IPS-18a (cell line): Measurements from ENCODE around the gene BTG1.

ENCODE experiments used
- H3K27ac ChIP-seq: one replicate; pipeline ENCODE4 v1.5.1; 2013; ENCODE audit warnings: low read length
- H3K27me3 ChIP-seq: one replicate; pipeline ENCODE4 v1.6.1; 2013; ENCODE audit warnings: mild to moderate bottlenecking, low read length; ENCODE audit not compliant: control insufficient read depth, insufficient read depth
- H3K36me3 ChIP-seq: one replicate; pipeline ENCODE4 v1.6.1; 2013; ENCODE audit warnings: low read depth, low read length; ENCODE audit not compliant: control insufficient read depth
- H3K4me1 ChIP-seq: one replicate; pipeline ENCODE4 v1.6.1; 2013; ENCODE audit warnings: low read depth, low read length; ENCODE audit not compliant: control insufficient read depth
- H3K4me3 ChIP-seq: one replicate; pipeline ENCODE4 v1.5.1; 2013; ENCODE audit warnings: low read length
- H3K9ac ChIP-seq: one replicate; pipeline ENCODE4 v1.6.1; 2013; ENCODE audit warnings: mild to moderate bottlenecking, low read length, moderate library complexity
- H3K9me3 ChIP-seq: one replicate; pipeline ENCODE4 v1.6.1; 2013; ENCODE audit warnings: low read depth, low read length; ENCODE audit not compliant: control insufficient read depth

Gene BTG1

GRCh38 chr12:92145731-92146496 is at the start of gene BTG1:
TSS of gene BTG1 (minus strand) at chr12:92145846. CDS start at chr12:92145535, 311 bp downstream.
- Histone ChIP-seq H3K27me3 (no peaks in the 10 kb centered on the region), H3K4me1 (peaks cover 30% of the 10 kb centered on the region), H3K9me3 (no peaks in the 10 kb centered on the region), H3K27ac (no peak within 1 kb of the TSS), H3K36me3 (peaks cover 18% of the 10 kb centered on the region), H3K4me3 (peak within 1 kb of the TSS; percentile 82), H3K9ac (peak within 1 kb of the TSS; percentile 81)

- Histone ChIP-seq H3K4me3 (no peak overlapping the region), H3K27me3 (no peaks in the 10 kb centered on the region), H3K36me3 (no peaks in the 10 kb centered on the region), H3K27ac (no peak overlapping the region), H3K9ac (no peak overlapping the region), H3K4me1 (no peaks in the 10 kb centered on the region), H3K9me3 (no peaks in the 10 kb centered on the region)
Measured at GRCh38 chr12:92194561-92194960, 48.9 kb upstream of the BTG1 start.

GRCh38 chr12:92193846-92194245 is 48.2 kb upstream of the BTG1 start:
- Histone ChIP-seq H3K27ac (no peak overlapping the region), H3K9ac (no peak overlapping the region), H3K36me3 (no peaks in the 10 kb centered on the region)

GRCh38 chr12:92193063-92193462 is 47.4 kb upstream of the BTG1 start:
- H3K27ac ChIP-seq: no peak overlapping the region
- H3K36me3 ChIP-seq: no peaks in the 10 kb centered on the region
- no peaks in the 10 kb centered on the region for H3K4me1 ChIP-seq

More at GRCh38 chr12:92193846-92194245, 48.2 kb upstream of the BTG1 start:
- H3K9me3 ChIP-seq: no peaks in the 10 kb centered on the region
- H3K27me3 ChIP-seq: no peaks in the 10 kb centered on the region
- H3K4me1 ChIP-seq: no peaks in the 10 kb centered on the region
- H3K4me3 ChIP-seq: no peak overlapping the region

GRCh38 chr12:92192360-92192759 is 46.7 kb upstream of the BTG1 start:
- Histone ChIP-seq H3K27ac (no peak overlapping the region), H3K9ac (no peak overlapping the region), H3K9me3 (no peaks in the 10 kb centered on the region), H3K4me3 (no peak overlapping the region), H3K4me1 (no peaks in the 10 kb centered on the region), H3K36me3 (no peaks in the 10 kb centered on the region), H3K27me3 (no peaks in the 10 kb centered on the region)

More at GRCh38 chr12:92193063-92193462, 47.4 kb upstream of the BTG1 start:
- H3K9me3 ChIP-seq: no peaks in the 10 kb centered on the region
- H3K27me3 ChIP-seq: no peaks in the 10 kb centered on the region
- no peak overlapping the region for H3K9ac ChIP-seq
- H3K4me3 ChIP-seq: no peak overlapping the region

GRCh38 chr12:92191061-92191460 is 45.4 kb upstream of the BTG1 start:
- Histone ChIP-seq H3K9ac (no peak overlapping the region), H3K4me3 (no peak overlapping the region), H3K27ac (no peak overlapping the region)

GRCh38 chr12:92188517-92189188 is 43.0 kb upstream of the BTG1 start:
- Histone ChIP-seq H3K9ac (no peak overlapping the region), H3K27ac (no peak overlapping the region), H3K4me3 (no peak overlapping the region), H3K27me3 (no peaks in the 10 kb centered on the region), H3K4me1 (no peaks in the 10 kb centered on the region), H3K9me3 (no peaks in the 10 kb centered on the region), H3K36me3 (no peaks in the 10 kb centered on the region)

More at GRCh38 chr12:92191061-92191460, 45.4 kb upstream of the BTG1 start:
- no peaks in the 10 kb centered on the region for H3K9me3 ChIP-seq
- no peaks in the 10 kb centered on the region for H3K4me1 ChIP-seq
- H3K27me3 ChIP-seq: no peaks in the 10 kb centered on the region
- H3K36me3 ChIP-seq: no peaks in the 10 kb centered on the region

- Histone ChIP-seq H3K27me3 (no peaks in the 10 kb centered on the region), H3K9me3 (no peaks in the 10 kb centered on the region), H3K4me1 (peaks cover 3% of the 10 kb centered on the region), H3K9ac (no peak overlapping the region), H3K4me3 (no peak overlapping the region), H3K27ac (no peak overlapping the region), H3K36me3 (no peaks in the 10 kb centered on the region)
Measured at GRCh38 chr12:92186038-92186470, 40.4 kb upstream of the BTG1 start.

- Histone ChIP-seq H3K27ac (no peak overlapping the region), H3K4me3 (no peak overlapping the region), H3K9me3 (no peaks in the 10 kb centered on the region), H3K9ac (no peak overlapping the region), H3K36me3 (no peaks in the 10 kb centered on the region), H3K27me3 (no peaks in the 10 kb centered on the region), H3K4me1 (peaks cover 3% of the 10 kb centered on the region)
Measured at GRCh38 chr12:92185052-92185451, 39.4 kb upstream of the BTG1 start.

GRCh38 chr12:92183575-92183974 is 37.9 kb upstream of the BTG1 start:
- Histone ChIP-seq H3K4me1 (peaks cover 3% of the 10 kb centered on the region), H3K27ac (no peak overlapping the region), H3K9me3 (no peaks in the 10 kb centered on the region), H3K36me3 (no peaks in the 10 kb centered on the region), H3K9ac (no peak overlapping the region), H3K4me3 (no peak overlapping the region), H3K27me3 (no peaks in the 10 kb centered on the region)

GRCh38 chr12:92178340-92178739 is 32.7 kb upstream of the BTG1 start:
- Histone ChIP-seq H3K27ac (no peak overlapping the region), H3K4me1 (peaks cover 16% of the 10 kb centered on the region), H3K4me3 (no peak overlapping the region), H3K27me3 (no peaks in the 10 kb centered on the region), H3K36me3 (no peaks in the 10 kb centered on the region), H3K9me3 (no peaks in the 10 kb centered on the region), H3K9ac (no peak overlapping the region)
